Measurements from ENCODE around the gene NTN1. TPM values are rescaled to one million over a fixed set of nuclear protein-coding genes. Genes with fewer than 3 reads are reported as not detected.

The NTN1 gene
- total and polyA plus RNA-seq, 12 donors, result 3.0 to 38.7 (median 15.8) TPM

DNA sequence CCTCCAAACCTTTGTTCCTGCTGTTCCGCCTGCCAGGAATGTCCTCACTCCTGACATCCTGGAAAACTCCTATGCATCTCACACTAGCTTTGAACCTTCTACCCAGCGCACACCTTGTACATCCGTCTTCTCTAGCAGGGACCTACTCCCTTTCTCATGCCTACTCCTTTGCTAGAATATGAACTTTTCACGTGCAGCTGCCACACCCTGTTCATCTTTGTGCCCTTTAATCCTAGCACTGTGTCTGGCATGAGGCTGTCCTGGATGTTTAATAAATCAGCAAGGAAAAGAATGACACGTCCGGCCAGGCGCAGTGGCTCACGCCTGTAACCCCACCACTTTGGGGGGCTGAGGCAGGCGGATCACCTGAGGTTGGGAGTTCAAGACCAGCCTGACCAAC is 111.0 kb downstream of the NTN1 start:
- ATAC-seq, result no peak
- DNase-seq, result no peak
- H3K9me3 ChIP-seq, result no peaks in the 10 kb centered on the region
- H3K4me3 ChIP-seq, result no peak overlapping the region
- no peaks in the 10 kb centered on the region for H3K27me3 ChIP-seq
- H3K27ac ChIP-seq, result no peak overlapping the region
- WGBS, 2 donors, result 89 to 90% methylated on average over 9 of the region's 9 CpGs
- TF ChIP-seq, protein P1, sequence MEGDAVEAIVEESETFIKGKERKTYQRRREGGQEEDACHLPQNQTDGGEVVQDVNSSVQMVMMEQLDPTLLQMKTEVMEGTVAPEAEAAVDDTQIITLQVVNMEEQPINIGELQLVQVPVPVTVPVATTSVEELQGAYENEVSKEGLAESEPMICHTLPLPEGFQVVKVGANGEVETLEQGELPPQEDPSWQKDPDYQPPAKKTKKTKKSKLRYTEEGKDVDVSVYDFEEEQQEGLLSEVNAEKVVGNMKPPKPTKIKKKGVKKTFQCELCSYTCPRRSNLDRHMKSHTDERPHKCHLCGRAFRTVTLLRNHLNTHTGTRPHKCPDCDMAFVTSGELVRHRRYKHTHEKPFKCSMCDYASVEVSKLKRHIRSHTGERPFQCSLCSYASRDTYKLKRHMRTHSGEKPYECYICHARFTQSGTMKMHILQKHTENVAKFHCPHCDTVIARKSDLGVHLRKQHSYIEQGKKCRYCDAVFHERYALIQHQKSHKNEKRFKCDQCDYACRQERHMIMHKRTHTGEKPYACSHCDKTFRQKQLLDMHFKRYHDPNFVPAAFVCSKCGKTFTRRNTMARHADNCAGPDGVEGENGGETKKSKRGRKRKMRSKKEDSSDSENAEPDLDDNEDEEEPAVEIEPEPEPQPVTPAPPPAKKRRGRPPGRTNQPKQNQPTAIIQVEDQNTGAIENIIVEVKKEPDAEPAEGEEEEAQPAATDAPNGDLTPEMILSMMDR (IDR thresholded peaks at IDR 0.05), result no peak
- no peaks in the 10 kb centered on the region for H3K4me1 ChIP-seq
- intact Hi-C loops (cut with DNase I), result loop anchor here in 1 of 10 donors (10.0 kb wide), 1 partner anchor 57 kb away; no protein-coding TSS in a partner anchor
- H3K36me3 ChIP-seq, result no peaks in the 10 kb centered on the region

GRCh38 chr17:9132944-9133610 is 111.8 kb downstream of the NTN1 start:
- peak in 2 of 8 donors; percentile 28 to 29 for ATAC-seq
- Histone ChIP-seq H3K9me3 (no peaks in the 10 kb centered on the region), H3K36me3 (no peaks in the 10 kb centered on the region), H3K27ac (no peak overlapping the region), H3K4me1 (peaks cover 0 to 3% (median 0%) of the 10 kb centered on the region in 9 donors), H3K27me3 (no peaks in the 10 kb centered on the region), H3K4me3 (no peak overlapping the region)
- DNase-seq, result no peak
- TF ChIP-seq, protein P1 (IDR thresholded peaks at IDR 0.05), result no peak
- 70 to 71% methylated on average over 14 of the region's 14 CpGs for WGBS, 2 donors
- intact Hi-C loops (cut with DNase I), result loop anchor here in 1 of 10 donors (10.0 kb wide), 1 partner anchor 58 kb away; no protein-coding TSS in a partner anchor

DNA sequence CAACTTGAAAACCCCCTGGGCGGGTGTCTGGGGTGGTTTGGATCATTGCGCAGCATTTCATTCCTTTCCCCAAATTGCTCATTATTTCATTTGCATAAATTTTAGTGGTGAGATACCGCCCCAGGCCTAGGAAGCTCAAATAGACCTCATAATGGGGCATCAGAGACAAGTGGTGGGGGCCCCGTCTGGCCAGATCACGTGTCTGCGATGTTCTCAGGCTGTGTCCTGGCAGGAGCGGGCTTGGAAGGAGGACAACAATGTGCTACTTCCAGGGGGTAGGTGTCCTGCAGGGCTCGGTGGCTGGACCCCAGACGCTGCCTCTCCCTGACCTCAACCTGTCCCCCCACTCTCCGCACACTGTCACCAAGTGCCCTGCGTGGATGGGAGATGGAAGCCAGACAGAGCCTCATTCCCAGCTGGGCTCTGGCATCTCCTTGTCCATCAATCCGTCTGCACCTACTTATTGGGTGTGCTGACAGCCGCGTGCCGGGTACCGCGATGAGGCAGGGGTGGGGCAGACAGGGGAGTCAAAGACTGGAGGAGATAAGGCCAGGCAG is 116.9 kb downstream of the NTN1 start:
- ATAC-seq, result peak; percentile 85 to 94 (median 90)
- intact Hi-C loops (cut with DNase I), result loop anchor here in 2 of 10 donors (1.0 to 10.0 kb wide), 2 partner anchors 34 to 63 kb away; no protein-coding TSS in a partner anchor
- Histone ChIP-seq H3K27ac (no peak overlapping the region), H3K27me3 (no peaks in the 10 kb centered on the region), H3K36me3 (no peaks in the 10 kb centered on the region), H3K4me3 (no peak overlapping the region), H3K9me3 (no peaks in the 10 kb centered on the region), H3K4me1 (peaks cover 0 to 11% (median 0%) of the 10 kb centered on the region in 9 donors)
- TF ChIP-seq, protein P1 (IDR thresholded peaks at IDR 0.05), result no peak
- DNase-seq, result peak; percentile 62 to 75
- 41 to 42% methylated on average over 17 of the region's 17 CpGs for WGBS, 2 donors

GRCh38 chr17:9139695-9140094 is 118.4 kb downstream of the NTN1 start:
- no peak overlapping the region for H3K27ac ChIP-seq
- no peak for DNase-seq
- intact Hi-C loops (cut with DNase I), result loop anchor here in 2 of 10 donors (5.0 to 10.0 kb wide), 2 partner anchors 37 to 65 kb away; no protein-coding TSS in a partner anchor
- 75 to 76% methylated on average over 2 of the region's 2 CpGs for WGBS, 2 donors
- H3K9me3 ChIP-seq, result no peaks in the 10 kb centered on the region
- TF ChIP-seq, protein P1 (IDR thresholded peaks at IDR 0.05), result no peak
- H3K27me3 ChIP-seq, result no peaks in the 10 kb centered on the region
- no peak for ATAC-seq
- H3K4me1 ChIP-seq, result peaks cover 0 to 11% (median 0%) of the 10 kb centered on the region in 9 donors
- no peak overlapping the region for H3K4me3 ChIP-seq
- no peaks in the 10 kb centered on the region for H3K36me3 ChIP-seq

Data from heart right ventricle (tissue), 16 donors.